ENCODE measurements around the gene ADRB1.

The ADRB1 gene

DNA sequence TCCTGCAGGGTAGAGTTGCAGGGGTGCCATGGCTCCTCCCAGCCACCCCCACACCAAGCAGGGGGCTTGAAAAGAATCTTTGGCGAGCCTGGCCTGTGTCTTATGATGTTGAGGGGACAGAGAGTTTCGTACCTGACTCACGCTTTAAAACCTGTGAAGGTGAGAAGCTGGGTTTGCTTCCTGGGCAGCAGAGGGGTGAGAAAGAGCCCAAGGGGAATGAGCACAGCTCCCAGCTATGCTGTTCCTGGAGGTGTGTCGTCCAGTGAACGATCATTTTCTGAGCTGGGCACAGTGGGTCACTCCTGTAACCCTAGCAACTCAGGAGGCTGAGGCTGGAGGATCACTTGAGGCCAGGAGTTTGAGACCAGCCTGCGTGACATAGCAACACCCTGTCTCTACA is 13.5 kb upstream of the ADRB1 start:
- DNase-seq (ENCODE audit: extremely low read depth, insufficient read length), result no peak
- Histone ChIP-seq H3K4me3 (replicated peaks; ENCODE audit: low read depth, low read length) (no peak overlapping the region), H3K36me3 (ENCODE audit: control insufficient read depth, insufficient read depth, low read length) (no peaks in the 10 kb centered on the region), H3K27me3 (replicated peaks; ENCODE audit: control insufficient read depth, insufficient read depth, low read length) (no peaks in the 10 kb centered on the region)
- TF ChIP-seq CTCF (IDR thresholded peaks at IDR 0.05; ENCODE audit: insufficient read depth, low read length, poor library complexity, severe bottlenecking), result no peak

- no peak overlapping the region for H3K4me3 ChIP-seq (replicated peaks; ENCODE audit: low read depth, low read length)
- no peaks in the 10 kb centered on the region for H3K27me3 ChIP-seq (replicated peaks; ENCODE audit: control insufficient read depth, insufficient read depth, low read length)
- no peaks in the 10 kb centered on the region for H3K36me3 ChIP-seq (ENCODE audit: control insufficient read depth, insufficient read depth, low read length)
- no peak for TF ChIP-seq CTCF (IDR thresholded peaks at IDR 0.05; ENCODE audit: insufficient read depth, low read length, poor library complexity, severe bottlenecking)
- DNase-seq (ENCODE audit: extremely low read depth, insufficient read length), result no peak
Measured at GRCh38 chr10:114031073-114031972, 12.3 kb upstream of the ADRB1 start.

- no peak overlapping the region for H3K4me3 ChIP-seq (replicated peaks; ENCODE audit: low read depth, low read length)
- TF ChIP-seq CTCF (IDR thresholded peaks at IDR 0.05; ENCODE audit: insufficient read depth, low read length, poor library complexity, severe bottlenecking), result no peak
- H3K36me3 ChIP-seq (ENCODE audit: control insufficient read depth, insufficient read depth, low read length), result no peaks in the 10 kb centered on the region
- no peaks in the 10 kb centered on the region for H3K27me3 ChIP-seq (replicated peaks; ENCODE audit: control insufficient read depth, insufficient read depth, low read length)
- DNase-seq (ENCODE audit: extremely low read depth, insufficient read length), result no peak
Measured at GRCh38 chr10:114033566-114033965, 10.1 kb upstream of the ADRB1 start.

GRCh38 chr10:114034923-114035645 is 8.6 kb upstream of the ADRB1 start:
- no peaks in the 10 kb centered on the region for H3K27me3 ChIP-seq (replicated peaks; ENCODE audit: control insufficient read depth, insufficient read depth, low read length)
- no peaks in the 10 kb centered on the region for H3K36me3 ChIP-seq (ENCODE audit: control insufficient read depth, insufficient read depth, low read length)
- H3K4me3 ChIP-seq (replicated peaks; ENCODE audit: low read depth, low read length), result no peak overlapping the region
- no peak for TF ChIP-seq CTCF (IDR thresholded peaks at IDR 0.05; ENCODE audit: insufficient read depth, low read length, poor library complexity, severe bottlenecking)
- DNase-seq (ENCODE audit: extremely low read depth, insufficient read length), result no peak

DNA sequence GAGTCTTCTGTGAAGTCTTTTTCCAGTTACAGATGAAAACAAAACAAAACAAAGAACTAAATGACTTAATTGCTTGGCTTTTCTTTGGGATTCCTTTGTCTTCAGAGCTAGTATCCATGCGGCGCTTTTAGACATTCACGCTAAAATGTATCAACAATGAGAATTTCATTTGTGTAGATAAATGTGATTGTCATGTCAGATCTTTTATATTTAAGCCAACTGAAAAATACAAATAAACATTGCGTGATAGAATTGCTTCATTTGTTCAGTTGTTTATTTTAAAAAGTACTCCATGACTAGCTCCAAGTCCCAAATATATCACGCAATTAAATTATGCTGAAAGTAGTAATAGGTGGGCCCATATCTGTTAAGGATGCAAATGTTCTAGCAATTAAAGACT is 7.9 kb upstream of the ADRB1 start:
- no peak for DNase-seq (ENCODE audit: extremely low read depth, insufficient read length)
- Histone ChIP-seq H3K4me3 (replicated peaks; ENCODE audit: low read depth, low read length) (no peak overlapping the region), H3K36me3 (ENCODE audit: control insufficient read depth, insufficient read depth, low read length) (no peaks in the 10 kb centered on the region), H3K27me3 (replicated peaks; ENCODE audit: control insufficient read depth, insufficient read depth, low read length) (no peaks in the 10 kb centered on the region)
- TF ChIP-seq CTCF (IDR thresholded peaks at IDR 0.05; ENCODE audit: insufficient read depth, low read length, poor library complexity, severe bottlenecking), result no peak

Data from GM06990 (cell line).